ENCODE measurements around the gene STXBP1. TPM values are rescaled to one million over a fixed set of nuclear protein-coding genes. Genes with fewer than 3 reads are reported as not detected.

STXBP1 gene
- polyA plus RNA-seq, 3 donors, result 0.27 to 0.59 TPM; not detected in 1

- Histone ChIP-seq H3K9me3 (replicated peaks in 1 of 2; ENCODE audit: control insufficient read depth in 1 of 2, insufficient read depth in 1 of 2, low read length in 2 of 2) (no peaks in the 10 kb centered on the region), H3K4me2 (replicated peaks; ENCODE audit: extremely low read depth, low read length, poor library complexity, severe bottlenecking) (no peak overlapping the region), H4K20me1 (ENCODE audit: insufficient read depth, low read length) (no peaks in the 10 kb centered on the region), H3K9ac (ENCODE audit: insufficient read depth, low read length, poor library complexity, severe bottlenecking) (no peak overlapping the region), H3K27me3 (ENCODE audit: control insufficient read depth in 2 of 2, insufficient read depth in 2 of 2, low read length in 2 of 2) (no peaks in the 10 kb centered on the region), H3K4me1 (ENCODE audit: control insufficient read depth in 1 of 2, insufficient read depth in 2 of 2, low read length in 2 of 2) (no peaks in the 10 kb centered on the region), H3K79me2 (ENCODE audit: insufficient read depth, low read length) (no peaks in the 10 kb centered on the region), H3K4me3 (replicated peaks in 1 of 3; ENCODE audit: low read depth in 2 of 3, low read length in 3 of 3) (no peak overlapping the region), H3K36me3 (replicated peaks in 1 of 2; ENCODE audit: control insufficient read depth in 1 of 2, insufficient read depth in 2 of 2, low read length in 2 of 2) (no peaks in the 10 kb centered on the region), H2AFZ (ENCODE audit: insufficient read depth, low read depth, low read length, poor library complexity, severe bottlenecking) (no peak overlapping the region), H3K27ac (ENCODE audit: low read depth in 1 of 2, low read length in 2 of 2) (no peak overlapping the region)
- H3K4me1 Mint-ChIP-seq, result no peaks in the 10 kb centered on the region
- no peak for TF ChIP-seq CTCF (IDR thresholded peaks at IDR 0.05)
- WGBS (ENCODE audit: insufficient coverage), result 94% methylated on average over 9 of the region's 11 CpGs
- DNase-seq, result no peak
- H3K4me3 Mint-ChIP-seq, result no peak overlapping the region
- H3K27me3 Mint-ChIP-seq (ENCODE audit: low read depth in 3 of 3), result peaks cover 0 to 5% (median 2%) of the 10 kb centered on the region in 3 donors
- H3K36me3 Mint-ChIP-seq, result no peaks in the 10 kb centered on the region
- H3K9me3 Mint-ChIP-seq, result no peaks in the 10 kb centered on the region
- peak overlapping the region in 1 of 7 donors; percentile 1 for H3K27ac Mint-ChIP-seq
- intact Hi-C loops (cut with micrococcal nuclease), result no loop called here
Observed at GRCh38 chr9:127680226-127680625, 68.1 kb downstream of the STXBP1 start.

- Mint-ChIP-seq H3K27ac (no peak overlapping the region), H3K9me3 (no peaks in the 10 kb centered on the region), H3K27me3 (ENCODE audit: low read depth in 3 of 3) (peaks cover 0 to 6% (median 2%) of the 10 kb centered on the region in 3 donors), H3K4me1 (no peaks in the 10 kb centered on the region), H3K4me3 (no peak overlapping the region), H3K36me3 (no peaks in the 10 kb centered on the region)
- Histone ChIP-seq H3K4me1 (ENCODE audit: control insufficient read depth in 1 of 2, insufficient read depth in 2 of 2, low read length in 2 of 2) (no peaks in the 10 kb centered on the region), H3K36me3 (replicated peaks in 1 of 2; ENCODE audit: control insufficient read depth in 1 of 2, insufficient read depth in 2 of 2, low read length in 2 of 2) (no peaks in the 10 kb centered on the region), H3K9ac (ENCODE audit: insufficient read depth, low read length, poor library complexity, severe bottlenecking) (no peak overlapping the region), H3K27me3 (ENCODE audit: control insufficient read depth in 2 of 2, insufficient read depth in 2 of 2, low read length in 2 of 2) (no peaks in the 10 kb centered on the region), H4K20me1 (ENCODE audit: insufficient read depth, low read length) (no peaks in the 10 kb centered on the region), H3K9me3 (replicated peaks in 1 of 2; ENCODE audit: control insufficient read depth in 1 of 2, insufficient read depth in 1 of 2, low read length in 2 of 2) (no peaks in the 10 kb centered on the region), H3K4me2 (replicated peaks; ENCODE audit: extremely low read depth, low read length, poor library complexity, severe bottlenecking) (no peak overlapping the region), H3K27ac (ENCODE audit: low read depth in 1 of 2, low read length in 2 of 2) (no peak overlapping the region), H3K79me2 (ENCODE audit: insufficient read depth, low read length) (no peaks in the 10 kb centered on the region), H3K4me3 (replicated peaks in 1 of 3; ENCODE audit: low read depth in 2 of 3, low read length in 3 of 3) (no peak overlapping the region), H2AFZ (ENCODE audit: insufficient read depth, low read depth, low read length, poor library complexity, severe bottlenecking) (no peak overlapping the region)
- intact Hi-C loops (cut with micrococcal nuclease), result no loop called here
- TF ChIP-seq CTCF (IDR thresholded peaks at IDR 0.05), result no peak
- no peak for DNase-seq
- 94% methylated on average over 8 of the region's 9 CpGs for WGBS (ENCODE audit: insufficient coverage)
Observed at GRCh38 chr9:127680846-127681245, 68.8 kb downstream of the STXBP1 start.
